HEK293 (cell line): Measurements from ENCODE around the gene SMAD1.

Experiments
- CTCF ChIA-PET: fragments of 350-600 bp; formaldehyde crosslinking; extraction: SDS; loops from one replicate; lab custom pipeline; 2021; ENCODE audit warnings: antibody characterized with exemption; lab: Yijun Ruan, JAX
- POLR2A ChIA-PET: fragments of 300-600 bp; formaldehyde crosslinking; extraction: SDS; loops from one replicate; lab custom pipeline; 2020; ENCODE audit warnings: antibody characterized with exemption, inconsistent platforms; lab: Yijun Ruan, JAX
- H3K27ac ChIP-seq: fragments of 200-500 bp; sonication (Bioruptor generic); 2 replicates; pipeline ENCODE4 v1.5.1; 2014; ENCODE audit warnings: low read depth, low read length, control low read depth, inconsistent platforms; ENCODE audit errors: extremely low read depth
- H3K36me3 ChIP-seq, 2 experiments: fragments of 200-500 bp in 1 of 2; sonication (Bioruptor generic) in 1 of 2; 1 replicate in 1 of 2; 2 replicates in 1 of 2; pipeline ENCODE4 v1.5.1; 2014 to 2017; ENCODE audit warnings: inconsistent platforms in 2 of 2, low read length in 2 of 2; ENCODE audit not compliant: control insufficient read depth in 2 of 2, insufficient read depth in 1 of 2
- H3K4me1 ChIP-seq: fragments of 200-500 bp; sonication (Bioruptor generic); 2 replicates; pipeline ENCODE4 v1.5.1; 2014; ENCODE audit warnings: mild to moderate bottlenecking, low read length, inconsistent platforms; ENCODE audit not compliant: control insufficient read depth, insufficient read depth
- H3K4me3 ChIP-seq: 2 replicates; pipeline ENCODE4 v1.5.1; 2011; ENCODE audit warnings: low read depth, mild to moderate bottlenecking, control low read depth, low read length, moderate library complexity
- H3K9me3 ChIP-seq: fragments of 200-500 bp; sonication (Bioruptor generic); 2 replicates; pipeline ENCODE4 v1.5.1; 2014; ENCODE audit warnings: low read depth, low read length, inconsistent platforms; ENCODE audit not compliant: control insufficient read depth, insufficient read depth
- PRDM6 ChIP-seq: fragments of 450-650 bp; formaldehyde crosslinking; IDR thresholded peaks from 2 replicates; pipeline ENCODE4 v1.5.1; 2017; ENCODE audit warnings: missing biosample characterization, missing genetic modification characterization
- SP2 ChIP-seq: fragments of 450-650 bp; formaldehyde crosslinking; IDR thresholded peaks from 2 replicates; pipeline ENCODE4 v1.5.1; 2016; ENCODE audit warnings: missing biosample characterization, missing genetic modification characterization
- ZBTB26 ChIP-seq: fragments of 450-650 bp; formaldehyde crosslinking; optimal IDR thresholded peaks from 2 replicates; pipeline ENCODE3; 2016; ENCODE audit warnings: missing biosample characterization, mild to moderate bottlenecking, missing genetic modification characterization
- ZFP37 ChIP-seq: fragments of 450-650 bp; formaldehyde crosslinking; IDR thresholded peaks from 2 replicates; pipeline ENCODE4 v1.5.1; 2016; ENCODE audit warnings: missing biosample characterization, missing genetic modification characterization
- ZNF132 ChIP-seq: fragments of 450-650 bp; formaldehyde crosslinking; IDR thresholded peaks from 2 replicates; pipeline ENCODE4 v1.5.1; 2017; ENCODE audit warnings: missing biosample characterization, missing genetic modification characterization, borderline replicate concordance
- ZNF155 ChIP-seq: fragments of 450-650 bp; formaldehyde crosslinking; IDR thresholded peaks from 2 replicates; pipeline ENCODE4 v1.5.1; 2016; ENCODE audit warnings: missing biosample characterization, missing genetic modification characterization
- ZNF16 ChIP-seq: fragments of 450-650 bp; formaldehyde crosslinking; IDR thresholded peaks from 2 replicates; pipeline ENCODE4 v1.5.1; 2016; ENCODE audit warnings: low read depth, missing biosample characterization, missing genetic modification characterization
- ZNF26 ChIP-seq: fragments of 450-650 bp; formaldehyde crosslinking; IDR thresholded peaks from 2 replicates; pipeline ENCODE4 v1.5.1; 2016; ENCODE audit warnings: missing biosample characterization, missing genetic modification characterization
- ZNF280C ChIP-seq: fragments of 450-650 bp; formaldehyde crosslinking; IDR thresholded peaks from 2 replicates; pipeline ENCODE4 v1.5.1; 2016; ENCODE audit warnings: missing biosample characterization, missing genetic modification characterization
- ZNF37A ChIP-seq: fragments of 450-650 bp; IDR thresholded peaks from 2 replicates; pipeline ENCODE4 v1.5.1; 2018; ENCODE audit warnings: missing biosample characterization, missing genetic modification characterization
- ZNF488 ChIP-seq: fragments of 450-650 bp; formaldehyde crosslinking; IDR thresholded peaks from 2 replicates; pipeline ENCODE4 v1.5.1; 2016; ENCODE audit warnings: missing biosample characterization, missing genetic modification characterization
- ZNF510 ChIP-seq: fragments of 450-650 bp; formaldehyde crosslinking; IDR thresholded peaks from 2 replicates; pipeline ENCODE4 v1.5.1; 2018; ENCODE audit warnings: mild to moderate bottlenecking, missing genetic modification characterization, missing biosample characterization; ENCODE audit not compliant: insufficient replicate concordance
- ZNF530 ChIP-seq: fragments of 450-650 bp; formaldehyde crosslinking; IDR thresholded peaks from 2 replicates; pipeline ENCODE4 v1.5.1; 2016; ENCODE audit warnings: low read depth, missing biosample characterization, missing genetic modification characterization
- ZNF558 ChIP-seq: fragments of 450-650 bp; formaldehyde crosslinking; IDR thresholded peaks from 2 replicates; pipeline ENCODE4 v1.5.1; 2016; ENCODE audit warnings: missing biosample characterization, missing genetic modification characterization
- ZNF623 ChIP-seq: fragments of 450-650 bp; formaldehyde crosslinking; IDR thresholded peaks from 2 replicates; pipeline ENCODE4 v1.5.1; 2016; ENCODE audit warnings: missing biosample characterization, missing genetic modification characterization
- ZNF624 ChIP-seq: fragments of 450-650 bp; formaldehyde crosslinking; IDR thresholded peaks from 2 replicates; pipeline ENCODE4 v1.5.1; 2017; ENCODE audit warnings: missing biosample characterization, missing genetic modification characterization
- ZNF701 ChIP-seq: fragments of 450-650 bp; formaldehyde crosslinking; IDR thresholded peaks from 2 replicates; pipeline ENCODE4 v1.5.1; 2016; ENCODE audit warnings: missing biosample characterization, missing genetic modification characterization
- ZNF704 ChIP-seq: fragments of 450-650 bp; formaldehyde crosslinking; IDR thresholded peaks from 2 replicates; pipeline ENCODE4 v1.5.1; 2016; ENCODE audit warnings: missing biosample characterization, missing genetic modification characterization
- ZNF837 ChIP-seq: fragments of 450-650 bp; formaldehyde crosslinking; IDR thresholded peaks from 2 replicates; pipeline ENCODE4 v1.5.1; 2016; ENCODE audit warnings: missing biosample characterization, missing genetic modification characterization
- ZNF843 ChIP-seq: fragments of 450-650 bp; formaldehyde crosslinking; IDR thresholded peaks from 2 replicates; pipeline ENCODE4 v1.5.1; 2016; ENCODE audit warnings: missing biosample characterization, missing genetic modification characterization

The SMAD1 gene

GRCh38 chr4:145530662-145531061, 49.0 kb downstream of the SMAD1 start:
- no peaks in the 10 kb centered on the region; the same call in 1 of the 2 replicates for H3K4me1 ChIP-seq
- H3K36me3 ChIP-seq: no peaks in the 10 kb centered on the region
- POLR2A ChIA-PET: no interaction called here
- H3K27ac ChIP-seq: no peak overlapping the region
- H3K4me3 ChIP-seq: no peak overlapping the region
- CTCF ChIA-PET: no interaction called here
- TF ChIP-seq ZNF843 (no peak), ZNF624 (tag by site-specific recombination) (no peak), PRDM6 (tag by site-specific recombination) (no peak), ZNF837 (no peak), ZNF701 (no peak), ZNF623 (tag by site-specific recombination) (no peak), ZNF155 (tag by site-specific recombination) (no peak), ZNF558 (no peak), ZNF16 (tag by site-specific recombination) (no peak), ZNF488 (no peak), SP2 (no peak), ZNF26 (no peak), ZNF280C (tag by site-specific recombination) (no peak), ZFP37 (tag by site-specific recombination) (no peak), ZNF704 (tag by site-specific recombination) (no peak), ZNF37A (tag by site-specific recombination) (no peak), ZBTB26 (no peak), ZNF530 (tag by site-specific recombination) (no peak), ZNF510 (no peak), ZNF132 (no peak)
- no peaks in the 10 kb centered on the region for H3K9me3 ChIP-seq
